IPS DF 4.7 (cell line): ENCODE results near the gene APOL4.
"Not testable (repeated sequence)": the region's sequence is repeated elsewhere in the genome, so short reads cannot be mapped to it uniquely, and the experiment has no call there.

Experiments
- DNase-seq: peaks from one replicate; pipeline ENCODE4 v3.0.0-alpha.2; 2013; ENCODE audit warnings: low spot score; ENCODE audit errors: extremely low read depth

The APOL4 gene

GRCh38 chr22:36201630-36202319, at the start of gene APOL4:
Gene APOL4, minus strand, starts transcription at chr22:36201809. Its CDS starts 75 bp downstream, at chr22:36201734.
- no peak for DNase-seq

GRCh38 chr22:36250292-36250960, 48.8 kb upstream of the APOL4 start:
- DNase-seq, result not testable (repeated sequence)

- DNase-seq, result no peak
These were observed 47.6 kb upstream of the APOL4 start for GRCh38 chr22:36249160-36249559.

- no peak for DNase-seq
These were observed 46.3 kb upstream of the APOL4 start for GRCh38 chr22:36247955-36248354.

- DNase-seq, result no peak
These were observed 45.1 kb upstream of the APOL4 start for GRCh38 chr22:36246718-36247117.

- no peak for DNase-seq
These were observed 44.3 kb upstream of the APOL4 start for GRCh38 chr22:36245805-36246356.

- DNase-seq, result no peak
These were observed 43.1 kb upstream of the APOL4 start for GRCh38 chr22:36244522-36245391.

GRCh38 chr22:36243986-36244385, 42.4 kb upstream of the APOL4 start:
- DNase-seq, result no peak

- DNase-seq, result peak; percentile 71
These were observed 38.0 kb upstream of the APOL4 start, which contains the start of gene APOL2 for GRCh38 chr22:36239401-36240171. Gene APOL2, minus strand, starts transcription at chr22:36239527. Its CDS starts 6,365 bp downstream, at chr22:36233162.

GRCh38 chr22:36239150-36239400, 37.5 kb upstream of the APOL4 start:
- no peak for DNase-seq

GRCh38 chr22:36238373-36239149, 37.0 kb upstream of the APOL4 start:
- DNase-seq, result no peak

GRCh38 chr22:36237462-36238372, 36.1 kb upstream of the APOL4 start:
- DNase-seq, result no peak

- DNase-seq, result no peak
These were observed 35.0 kb upstream of the APOL4 start for GRCh38 chr22:36236388-36237319.

- DNase-seq, result no peak
These were observed 34.0 kb upstream of the APOL4 start for GRCh38 chr22:36235585-36235984.

- DNase-seq, result no peak
These were observed 33.3 kb upstream of the APOL4 start for GRCh38 chr22:36234919-36235318.

- DNase-seq, result no peak
These were observed 32.6 kb upstream of the APOL4 start for GRCh38 chr22:36234213-36234612.

- no peak for DNase-seq
These were observed 32.2 kb upstream of the APOL4 start for GRCh38 chr22:36233796-36234195.

- DNase-seq, result no peak
These were observed 31.2 kb upstream of the APOL4 start for GRCh38 chr22:36232715-36233401.
